ENCODE data around the gene ZNF444.

DNA sequence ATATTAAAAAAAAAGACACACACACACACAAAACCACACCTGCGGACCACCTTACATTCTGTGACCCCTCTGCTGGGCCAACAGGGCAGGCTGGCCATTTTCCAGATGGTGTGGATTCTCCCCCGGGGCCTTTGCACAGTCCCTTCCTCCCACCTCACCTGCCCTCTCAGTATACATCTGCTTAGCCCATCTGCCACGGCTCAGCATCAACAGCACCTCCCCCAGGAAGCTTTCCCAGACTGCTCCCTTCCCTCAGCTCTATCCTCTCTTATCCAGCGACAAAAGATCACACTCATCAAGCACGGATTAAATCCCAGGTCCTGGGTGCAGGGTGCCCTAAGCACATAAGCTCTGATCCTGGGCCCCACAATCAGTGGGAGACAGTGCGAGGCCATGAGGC is 24.5 kb upstream of the ZNF444 start:
- TF ChIP-seq, protein P1, sequence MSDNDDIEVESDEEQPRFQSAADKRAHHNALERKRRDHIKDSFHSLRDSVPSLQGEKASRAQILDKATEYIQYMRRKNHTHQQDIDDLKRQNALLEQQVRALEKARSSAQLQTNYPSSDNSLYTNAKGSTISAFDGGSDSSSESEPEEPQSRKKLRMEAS (IDR thresholded peaks at IDR 0.05): no peak
- TF ChIP-seq, protein P2, sequence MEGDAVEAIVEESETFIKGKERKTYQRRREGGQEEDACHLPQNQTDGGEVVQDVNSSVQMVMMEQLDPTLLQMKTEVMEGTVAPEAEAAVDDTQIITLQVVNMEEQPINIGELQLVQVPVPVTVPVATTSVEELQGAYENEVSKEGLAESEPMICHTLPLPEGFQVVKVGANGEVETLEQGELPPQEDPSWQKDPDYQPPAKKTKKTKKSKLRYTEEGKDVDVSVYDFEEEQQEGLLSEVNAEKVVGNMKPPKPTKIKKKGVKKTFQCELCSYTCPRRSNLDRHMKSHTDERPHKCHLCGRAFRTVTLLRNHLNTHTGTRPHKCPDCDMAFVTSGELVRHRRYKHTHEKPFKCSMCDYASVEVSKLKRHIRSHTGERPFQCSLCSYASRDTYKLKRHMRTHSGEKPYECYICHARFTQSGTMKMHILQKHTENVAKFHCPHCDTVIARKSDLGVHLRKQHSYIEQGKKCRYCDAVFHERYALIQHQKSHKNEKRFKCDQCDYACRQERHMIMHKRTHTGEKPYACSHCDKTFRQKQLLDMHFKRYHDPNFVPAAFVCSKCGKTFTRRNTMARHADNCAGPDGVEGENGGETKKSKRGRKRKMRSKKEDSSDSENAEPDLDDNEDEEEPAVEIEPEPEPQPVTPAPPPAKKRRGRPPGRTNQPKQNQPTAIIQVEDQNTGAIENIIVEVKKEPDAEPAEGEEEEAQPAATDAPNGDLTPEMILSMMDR (IDR thresholded peaks at IDR 0.05 in 2 of 3, conservative IDR thresholded peaks at IDR 0.05 in 1 of 3; ENCODE audit: borderline replicate concordance in 1 of 3, insufficient read depth in 1 of 3, low read depth in 2 of 3, low read length in 2 of 3): no peak
- TF ChIP-seq EZH2phosphoT487 (IDR thresholded peaks at IDR 0.05; ENCODE audit: borderline replicate concordance) (no peak), POLR2A (IDR thresholded peaks at IDR 0.05; ENCODE audit: borderline replicate concordance, extremely low read depth, insufficient read depth, insufficient read length) (no peak), EZH2 (IDR thresholded peaks at IDR 0.05) (no peak), POLR2AphosphoS5 (IDR thresholded peaks at IDR 0.05; ENCODE audit: low read depth, low read length) (no peak), EGR1 (IDR thresholded peaks at IDR 0.05; ENCODE audit: low read depth) (no peak), SP1 (IDR thresholded peaks at IDR 0.05; ENCODE audit: low read depth) (no peak), RAD21 (IDR thresholded peaks at IDR 0.05; ENCODE audit: low read depth) (no peak), FOSL1 (IDR thresholded peaks at IDR 0.05; ENCODE audit: low read depth) (no peak), ZFX (IDR thresholded peaks at IDR 0.05) (no peak)
- TF ChIP-seq, protein P3, sequence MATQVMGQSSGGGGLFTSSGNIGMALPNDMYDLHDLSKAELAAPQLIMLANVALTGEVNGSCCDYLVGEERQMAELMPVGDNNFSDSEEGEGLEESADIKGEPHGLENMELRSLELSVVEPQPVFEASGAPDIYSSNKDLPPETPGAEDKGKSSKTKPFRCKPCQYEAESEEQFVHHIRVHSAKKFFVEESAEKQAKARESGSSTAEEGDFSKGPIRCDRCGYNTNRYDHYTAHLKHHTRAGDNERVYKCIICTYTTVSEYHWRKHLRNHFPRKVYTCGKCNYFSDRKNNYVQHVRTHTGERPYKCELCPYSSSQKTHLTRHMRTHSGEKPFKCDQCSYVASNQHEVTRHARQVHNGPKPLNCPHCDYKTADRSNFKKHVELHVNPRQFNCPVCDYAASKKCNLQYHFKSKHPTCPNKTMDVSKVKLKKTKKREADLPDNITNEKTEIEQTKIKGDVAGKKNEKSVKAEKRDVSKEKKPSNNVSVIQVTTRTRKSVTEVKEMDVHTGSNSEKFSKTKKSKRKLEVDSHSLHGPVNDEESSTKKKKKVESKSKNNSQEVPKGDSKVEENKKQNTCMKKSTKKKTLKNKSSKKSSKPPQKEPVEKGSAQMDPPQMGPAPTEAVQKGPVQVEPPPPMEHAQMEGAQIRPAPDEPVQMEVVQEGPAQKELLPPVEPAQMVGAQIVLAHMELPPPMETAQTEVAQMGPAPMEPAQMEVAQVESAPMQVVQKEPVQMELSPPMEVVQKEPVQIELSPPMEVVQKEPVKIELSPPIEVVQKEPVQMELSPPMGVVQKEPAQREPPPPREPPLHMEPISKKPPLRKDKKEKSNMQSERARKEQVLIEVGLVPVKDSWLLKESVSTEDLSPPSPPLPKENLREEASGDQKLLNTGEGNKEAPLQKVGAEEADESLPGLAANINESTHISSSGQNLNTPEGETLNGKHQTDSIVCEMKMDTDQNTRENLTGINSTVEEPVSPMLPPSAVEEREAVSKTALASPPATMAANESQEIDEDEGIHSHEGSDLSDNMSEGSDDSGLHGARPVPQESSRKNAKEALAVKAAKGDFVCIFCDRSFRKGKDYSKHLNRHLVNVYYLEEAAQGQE (IDR thresholded peaks at IDR 0.05; ENCODE audit: low read depth): no peak
